ENCODE data around the gene ISYNA1. TPM values are rescaled to one million over a fixed set of nuclear protein-coding genes. Genes with fewer than 3 reads are reported as not detected.

ISYNA1 gene
- total and polyA plus RNA-seq, 2 of the 13 experiments (the other 11 are each of a cell fraction or from before 2014, with no cell fraction given): 29.6 to 48.5 TPM

- TF ChIP-seq, protein P1, sequence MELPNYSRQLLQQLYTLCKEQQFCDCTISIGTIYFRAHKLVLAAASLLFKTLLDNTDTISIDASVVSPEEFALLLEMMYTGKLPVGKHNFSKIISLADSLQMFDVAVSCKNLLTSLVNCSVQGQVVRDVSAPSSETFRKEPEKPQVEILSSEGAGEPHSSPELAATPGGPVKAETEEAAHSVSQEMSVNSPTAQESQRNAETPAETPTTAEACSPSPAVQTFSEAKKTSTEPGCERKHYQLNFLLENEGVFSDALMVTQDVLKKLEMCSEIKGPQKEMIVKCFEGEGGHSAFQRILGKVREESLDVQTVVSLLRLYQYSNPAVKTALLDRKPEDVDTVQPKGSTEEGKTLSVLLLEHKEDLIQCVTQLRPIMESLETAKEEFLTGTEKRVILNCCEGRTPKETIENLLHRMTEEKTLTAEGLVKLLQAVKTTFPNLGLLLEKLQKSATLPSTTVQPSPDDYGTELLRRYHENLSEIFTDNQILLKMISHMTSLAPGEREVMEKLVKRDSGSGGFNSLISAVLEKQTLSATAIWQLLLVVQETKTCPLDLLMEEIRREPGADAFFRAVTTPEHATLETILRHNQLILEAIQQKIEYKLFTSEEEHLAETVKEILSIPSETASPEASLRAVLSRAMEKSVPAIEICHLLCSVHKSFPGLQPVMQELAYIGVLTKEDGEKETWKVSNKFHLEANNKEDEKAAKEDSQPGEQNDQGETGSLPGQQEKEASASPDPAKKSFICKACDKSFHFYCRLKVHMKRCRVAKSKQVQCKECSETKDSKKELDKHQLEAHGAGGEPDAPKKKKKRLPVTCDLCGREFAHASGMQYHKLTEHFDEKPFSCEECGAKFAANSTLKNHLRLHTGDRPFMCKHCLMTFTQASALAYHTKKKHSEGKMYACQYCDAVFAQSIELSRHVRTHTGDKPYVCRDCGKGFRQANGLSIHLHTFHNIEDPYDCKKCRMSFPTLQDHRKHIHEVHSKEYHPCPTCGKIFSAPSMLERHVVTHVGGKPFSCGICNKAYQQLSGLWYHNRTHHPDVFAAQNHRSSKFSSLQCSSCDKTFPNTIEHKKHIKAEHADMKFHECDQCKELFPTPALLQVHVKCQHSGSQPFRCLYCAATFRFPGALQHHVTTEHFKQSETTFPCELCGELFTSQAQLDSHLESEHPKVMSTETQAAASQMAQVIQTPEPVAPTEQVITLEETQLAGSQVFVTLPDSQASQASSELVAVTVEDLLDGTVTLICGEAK (IDR thresholded peaks at IDR 0.05): no peak
- TF ChIP-seq, protein P1 (CRISPR knock-in tag; IDR thresholded peaks at IDR 0.05): no peak
- no peak for TF ChIP-seq GABPB1 (CRISPR knock-in tag; IDR thresholded peaks at IDR 0.05)
- TF ChIP-seq ZNF619 (CRISPR knock-in tag; IDR thresholded peaks at IDR 0.05): no peak
- TF ChIP-seq DNMT3B (CRISPR knock-in tag; conservative IDR thresholded peaks at IDR 0.05): peak; percentile 43; the same call in 1 of the 2 replicates
- no peak for TF ChIP-seq TCF12 (IDR thresholded peaks at IDR 0.05)
- 0 out of 2 replicates have a peak, but pooled peaks have one; percentile 32 for TF ChIP-seq TCF12 (CRISPR knock-in tag; IDR thresholded peaks at IDR 0.05)
- 0 out of 2 replicates have a peak, but pooled peaks have one; percentile 50 for TF ChIP-seq ZNF354B (CRISPR knock-in tag; IDR thresholded peaks at IDR 0.05)
- TF ChIP-seq ZNF333 (CRISPR knock-in tag; IDR thresholded peaks at IDR 0.05; ENCODE audit: borderline replicate concordance): no peak; the same call in 1 of the 2 replicates
- no peak for TF ChIP-seq ZFYVE20 (CRISPR knock-in tag; IDR thresholded peaks at IDR 0.05; ENCODE audit: borderline replicate concordance, low read depth)
- TF ChIP-seq REL (CRISPR knock-in tag; conservative IDR thresholded peaks at IDR 0.05): no peak
- peak; percentile 24; the same call in 1 of the 2 replicates for TF ChIP-seq KDM5A (IDR thresholded peaks at IDR 0.05; ENCODE audit: borderline replicate concordance, low read length)
- TF ChIP-seq CC2D1A (CRISPR knock-in tag; IDR thresholded peaks at IDR 0.05): no peak
- TF ChIP-seq RXRB (CRISPR knock-in tag; IDR thresholded peaks at IDR 0.05; ENCODE audit: borderline replicate concordance): 0 out of 2 replicates have a peak, but pooled peaks have one; percentile 15
- TF ChIP-seq, protein P2, sequence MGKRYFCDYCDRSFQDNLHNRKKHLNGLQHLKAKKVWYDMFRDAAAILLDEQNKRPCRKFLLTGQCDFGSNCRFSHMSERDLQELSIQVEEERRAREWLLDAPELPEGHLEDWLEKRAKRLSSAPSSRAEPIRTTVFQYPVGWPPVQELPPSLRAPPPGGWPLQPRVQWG (CRISPR knock-in tag; IDR thresholded peaks at IDR 0.05; ENCODE audit: borderline replicate concordance, low read depth): no peak
- peak; percentile 36 for TF ChIP-seq RBM22 (optimal IDR thresholded peaks at IDR 0.05; ENCODE audit: low read length)
- 0 out of 2 replicates have a peak, but pooled peaks have one; percentile 50 for TF ChIP-seq ARNT2 (CRISPR knock-in tag; IDR thresholded peaks at IDR 0.05; ENCODE audit: low read depth)
- 0 out of 2 replicates have a peak, but pooled peaks have one; percentile 61 for TF ChIP-seq ZNF235 (CRISPR knock-in tag; IDR thresholded peaks at IDR 0.05; ENCODE audit: borderline replicate concordance)
- TF ChIP-seq, protein P3, sequence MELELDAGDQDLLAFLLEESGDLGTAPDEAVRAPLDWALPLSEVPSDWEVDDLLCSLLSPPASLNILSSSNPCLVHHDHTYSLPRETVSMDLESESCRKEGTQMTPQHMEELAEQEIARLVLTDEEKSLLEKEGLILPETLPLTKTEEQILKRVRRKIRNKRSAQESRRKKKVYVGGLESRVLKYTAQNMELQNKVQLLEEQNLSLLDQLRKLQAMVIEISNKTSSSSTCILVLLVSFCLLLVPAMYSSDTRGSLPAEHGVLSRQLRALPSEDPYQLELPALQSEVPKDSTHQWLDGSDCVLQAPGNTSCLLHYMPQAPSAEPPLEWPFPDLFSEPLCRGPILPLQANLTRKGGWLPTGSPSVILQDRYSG (CRISPR knock-in tag; IDR thresholded peaks at IDR 0.05): no peak
- 0 out of 2 replicates have a peak, but pooled peaks have one; percentile 4 for TF ChIP-seq THAP11 (CRISPR knock-in tag; IDR thresholded peaks at IDR 0.05)
Measured at GRCh38 chr19:18386543-18387271, 51.2 kb downstream of the ISYNA1 start (continued).
